Fibroblast of skin of abdomen (primary cell): ENCODE data around the gene FRMD7.

ENCODE experiments used
- DNase-seq: peaks from one replicate; pipeline ENCODE4 v3.0.0-alpha.2; 2013

Gene FRMD7

DNA sequence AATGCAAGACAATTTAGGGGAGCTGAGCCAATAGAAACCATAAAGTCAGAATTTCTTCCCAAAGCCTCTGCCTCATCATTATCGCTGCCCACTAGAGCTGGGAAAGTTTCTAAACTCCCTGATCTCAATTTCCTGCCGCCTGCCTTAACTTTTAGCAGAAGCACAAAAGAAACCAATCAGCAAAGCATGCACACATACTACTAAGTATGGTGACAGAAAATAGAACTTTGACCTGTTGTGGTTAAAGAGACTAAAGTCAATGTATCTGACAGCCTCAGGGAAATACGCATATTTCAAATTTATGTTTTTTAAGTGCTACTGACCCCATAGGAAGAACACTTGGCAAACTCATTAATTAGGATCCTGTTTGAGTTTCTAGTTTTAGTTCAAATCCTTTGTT is 94.7 kb downstream of the FRMD7 start:
- no peak for DNase-seq

DNA sequence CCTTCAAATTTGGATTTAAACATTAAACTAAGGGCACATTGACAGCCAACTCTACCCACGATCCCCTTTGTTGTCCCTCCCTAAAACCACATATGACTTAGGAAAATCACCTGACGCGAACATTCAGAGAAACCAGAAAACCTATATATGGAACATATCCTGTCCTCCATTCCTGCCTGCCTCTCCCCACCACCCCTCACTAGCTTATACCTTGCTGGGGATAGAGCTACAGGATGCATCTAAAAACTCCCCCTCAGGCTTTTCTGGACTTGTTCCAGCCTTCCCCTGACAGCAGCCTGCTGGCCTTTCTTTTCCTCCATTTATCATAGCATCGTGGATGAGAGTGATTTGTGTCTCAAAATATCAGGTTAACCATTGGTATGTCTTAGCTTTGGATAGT is 96.0 kb downstream of the FRMD7 start:
- DNase-seq: no peak

DNA sequence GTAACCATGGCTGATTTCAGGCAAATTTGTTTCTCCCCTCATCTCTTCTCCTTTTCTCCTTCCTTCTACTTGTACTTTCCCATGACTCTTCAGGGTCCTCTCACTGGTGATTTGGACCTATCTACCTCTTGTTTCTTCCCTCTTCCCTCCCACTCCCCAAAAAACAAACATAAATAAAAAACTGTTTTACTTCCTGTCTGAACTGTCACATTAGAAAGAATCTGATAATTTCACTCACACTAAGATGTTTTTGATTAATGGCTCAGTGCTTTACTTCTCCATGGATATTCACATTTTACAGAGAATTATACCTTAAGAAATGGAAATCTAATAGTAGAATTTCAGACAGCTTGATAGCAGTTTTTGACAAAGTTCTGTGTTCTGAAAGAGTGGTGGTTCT is 97.6 kb downstream of the FRMD7 start:
- DNase-seq: no peak
